ENCODE data around the gene SRPX. TPM values are rescaled to one million over a fixed set of nuclear protein-coding genes. Genes with fewer than 3 reads are reported as not detected.

Gene SRPX
- total and polyA plus RNA-seq, 9 donors, result 2.1 to 108 (median 18.1) TPM

- intact Hi-C loops (cut with DNase I), result no loop called here
- no peaks in the 10 kb centered on the region for H3K27me3 ChIP-seq
Observed at GRCh38 chrX:38224160-38224559, 3.5 kb upstream of the SRPX start.

GRCh38 chrX:38221391-38221929 lies 789 bp upstream of the SRPX start:
- Histone ChIP-seq H3K36me3 (no peaks in the 10 kb centered on the region), H3K4me3 (no peak overlapping the region), H3K9me3 (no peaks in the 10 kb centered on the region), H3K27ac (no peak overlapping the region), H3K27me3 (no peaks in the 10 kb centered on the region), H3K4me1 (ENCODE audit: insufficient read depth) (no peaks in the 10 kb centered on the region)
- intact Hi-C loops (cut with DNase I), result no loop called here
- DNase-seq, result no peak
- no peak for TF ChIP-seq EP300 (IDR thresholded peaks at IDR 0.05)
- no peak for TF ChIP-seq POLR2A (IDR thresholded peaks at IDR 0.05)
- TF ChIP-seq CTCF (IDR thresholded peaks at IDR 0.05), result no peak
- 61 to 67% (median 66%) methylated on average over 10 of the region's 10 CpGs for WGBS, 3 donors

More at GRCh38 chrX:38224160-38224559, 3.5 kb upstream of the SRPX start:
- H3K9me3 ChIP-seq, result no peaks in the 10 kb centered on the region
- no peaks in the 10 kb centered on the region for H3K36me3 ChIP-seq
- no peak overlapping the region for H3K4me3 ChIP-seq
- TF ChIP-seq POLR2A (IDR thresholded peaks at IDR 0.05) (no peak), EP300 (IDR thresholded peaks at IDR 0.05) (no peak), CTCF (IDR thresholded peaks at IDR 0.05) (no peak)
- H3K4me1 ChIP-seq (ENCODE audit: insufficient read depth), result no peaks in the 10 kb centered on the region
- no peak overlapping the region for H3K27ac ChIP-seq
- DNase-seq, result no peak

- intact Hi-C loops (cut with DNase I), result no loop called here
- no peaks in the 10 kb centered on the region for H3K4me1 ChIP-seq (ENCODE audit: insufficient read depth)
- WGBS, 3 donors, result 29 to 43% (median 38%) methylated on average over 14 of the region's 14 CpGs
- no peaks in the 10 kb centered on the region for H3K9me3 ChIP-seq
- no peaks in the 10 kb centered on the region for H3K36me3 ChIP-seq
- DNase-seq, result peak in 2 of 5 donors; percentile 14 to 27
- no peaks in the 10 kb centered on the region for H3K27me3 ChIP-seq
- peak overlapping the region; percentile 34 for H3K4me3 ChIP-seq
- no peak overlapping the region for H3K27ac ChIP-seq
- TF ChIP-seq EP300 (IDR thresholded peaks at IDR 0.05) (no peak), POLR2A (IDR thresholded peaks at IDR 0.05) (no peak), CTCF (IDR thresholded peaks at IDR 0.05) (no peak)
Observed at GRCh38 chrX:38220024-38220414, 652 bp downstream of the SRPX start.

GRCh38 chrX:38216642-38217041 lies 4.0 kb downstream of the SRPX start:
- intact Hi-C loops (cut with DNase I), result no loop called here
- Histone ChIP-seq H3K27ac (no peak overlapping the region), H3K27me3 (no peaks in the 10 kb centered on the region), H3K4me1 (ENCODE audit: insufficient read depth) (no peaks in the 10 kb centered on the region), H3K9me3 (no peaks in the 10 kb centered on the region), H3K4me3 (no peak overlapping the region), H3K36me3 (no peaks in the 10 kb centered on the region)
- 66 to 85% (median 78%) methylated on average over 5 of the region's 5 CpGs for WGBS, 3 donors
- TF ChIP-seq CTCF (IDR thresholded peaks at IDR 0.05) (no peak), EP300 (IDR thresholded peaks at IDR 0.05) (no peak), POLR2A (IDR thresholded peaks at IDR 0.05) (no peak)
- DNase-seq, result no peak

Data from ovary (tissue), 9 donors.